Prostate gland (tissue), 2 donors: ENCODE results near the gene CCDC124. TPM values are rescaled to one million over a fixed set of nuclear protein-coding genes. Genes with fewer than 3 reads are reported as not detected.

Experiments used
- DNase-seq: peaks from one replicate; pipeline ENCODE4 v3.0.0-alpha.2; 2019; ENCODE audit warnings: low spot score
- H3K27ac ChIP-seq, 2 donors: fragments of 200-600 bp; sonication (generic); 2 replicates each; pipeline ENCODE4 v1.5.1; 2017 to 2019
- H3K27me3 ChIP-seq: fragments of 200-600 bp; sonication (generic); replicated peaks from 2 replicates; pipeline ENCODE4 v1.5.1; 2019; ENCODE audit not compliant: insufficient read depth
- H3K36me3 ChIP-seq, 2 donors: fragments of 200-600 bp; sonication (generic); 1 replicate in 1 of 2; 2 replicates in 1 of 2; pipeline versions ENCODE4 v1.5.1 to v1.8.1; 2017 to 2019
- H3K4me1 ChIP-seq: fragments of 200-600 bp; sonication (generic); replicated peaks from 2 replicates; pipeline ENCODE4 v1.5.1; 2019
- H3K4me3 ChIP-seq, 2 donors: fragments of 200-600 bp; sonication (generic); 2 replicates each; pipeline ENCODE4 v1.5.1; 2017 to 2019
- H3K9me3 ChIP-seq: fragments of 200-600 bp; sonication (generic); 2 replicates; pipeline ENCODE4 v1.5.1; 2017
- POLR2A ChIP-seq: fragments of 450-650 bp; IDR thresholded peaks from one replicate; pipeline ENCODE4 v1.6.1; 2016; ENCODE audit warnings: antibody characterized with exemption, mild to moderate bottlenecking
- POLR2AphosphoS5 ChIP-seq: sonication (generic); formaldehyde crosslinking; IDR thresholded peaks from one replicate; pipeline ENCODE4 v1.6.1; 2017; ENCODE audit warnings: antibody characterized with exemption
- WGBS: methylation state at CpG from one replicate; pipeline ENCODE4 v1.1.5; 2018; 5-methylcytosine and 5-hydroxymethylcytosine counted together
- intact Hi-C: fragments of 100-400 bp; cut with DNase I; formaldehyde crosslinking; loops from one replicate; pipeline ENCODE4 v1.14.2; 2022
- total RNA-seq, 2 donors: library from RNA; depleted of rRNA; stranded (reverse); fragments of >200 nt; gene quantifications; one replicate each; pipeline ENCODE4 v1.1.0, GENCODE V29; 2016
- TF ChIP-seq, protein P1 (sequence below), 4 experiments: fragments of 200-600 bp in 2 of 4; fragments of 450-650 bp in 2 of 4; sonication (generic) in 2 of 4; IDR thresholded peaks; 1 replicate in 3 of 4; 2 replicates in 1 of 4; pipeline ENCODE4 v1.5.1; 2016 to 2019; ENCODE audit warnings: antibody characterized with exemption in 4 of 4, mild to moderate bottlenecking in 2 of 4, moderate library complexity in 2 of 4

Gene CCDC124
- total RNA-seq, 2 donors from 2014 or later = 48.7 to 52.2 TPM

DNA sequence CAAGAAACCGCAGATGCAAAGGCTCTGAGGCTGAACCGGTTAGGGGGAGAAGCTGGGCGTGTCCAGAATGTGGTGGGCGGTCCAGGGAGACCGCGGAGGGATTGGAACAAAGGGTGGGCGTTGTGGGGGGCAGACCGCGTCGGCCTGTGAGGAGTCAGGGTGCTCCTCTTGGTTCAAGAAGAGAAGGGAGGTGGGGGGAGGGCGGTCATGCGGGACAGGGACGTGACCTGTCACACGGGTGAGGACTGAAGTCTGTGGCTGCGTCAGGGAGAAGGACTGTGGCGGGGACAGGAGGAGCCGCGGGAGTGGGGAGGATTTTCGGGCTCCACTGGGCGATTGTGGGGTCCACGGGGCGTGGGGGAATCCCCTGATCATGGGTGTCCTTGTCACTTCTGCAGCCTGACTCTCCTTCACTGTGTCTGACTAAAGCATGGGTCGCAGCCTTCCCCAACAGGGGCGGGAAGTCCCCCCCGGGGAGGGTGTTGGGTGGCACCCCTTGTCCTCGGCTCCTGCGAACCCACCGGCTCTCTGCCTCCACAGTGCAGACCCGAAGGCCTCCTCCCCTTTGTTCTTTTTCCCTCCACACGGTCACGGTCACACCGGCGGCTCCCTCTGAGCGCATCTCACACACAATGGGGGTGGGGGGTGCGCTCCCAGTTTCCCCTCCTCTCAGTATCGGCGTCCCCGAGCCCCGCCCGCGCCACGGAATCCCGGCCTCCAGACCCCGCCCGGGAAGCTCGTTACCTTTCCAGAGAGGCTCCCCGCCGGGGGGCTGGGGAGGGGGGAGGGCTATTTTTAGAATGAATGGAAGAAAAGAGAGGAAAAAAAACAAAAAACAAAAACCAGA lies 17.7 kb downstream of the CCDC124 start:
- no peak overlapping the region for H3K4me3 ChIP-seq
- DNase-seq = no peak
- intact Hi-C loops = no loop called here
- no peaks in the 10 kb centered on the region for H3K4me1 ChIP-seq
- TF ChIP-seq POLR2A (no peak), POLR2AphosphoS5 (no peak)
- TF ChIP-seq, protein P1, sequence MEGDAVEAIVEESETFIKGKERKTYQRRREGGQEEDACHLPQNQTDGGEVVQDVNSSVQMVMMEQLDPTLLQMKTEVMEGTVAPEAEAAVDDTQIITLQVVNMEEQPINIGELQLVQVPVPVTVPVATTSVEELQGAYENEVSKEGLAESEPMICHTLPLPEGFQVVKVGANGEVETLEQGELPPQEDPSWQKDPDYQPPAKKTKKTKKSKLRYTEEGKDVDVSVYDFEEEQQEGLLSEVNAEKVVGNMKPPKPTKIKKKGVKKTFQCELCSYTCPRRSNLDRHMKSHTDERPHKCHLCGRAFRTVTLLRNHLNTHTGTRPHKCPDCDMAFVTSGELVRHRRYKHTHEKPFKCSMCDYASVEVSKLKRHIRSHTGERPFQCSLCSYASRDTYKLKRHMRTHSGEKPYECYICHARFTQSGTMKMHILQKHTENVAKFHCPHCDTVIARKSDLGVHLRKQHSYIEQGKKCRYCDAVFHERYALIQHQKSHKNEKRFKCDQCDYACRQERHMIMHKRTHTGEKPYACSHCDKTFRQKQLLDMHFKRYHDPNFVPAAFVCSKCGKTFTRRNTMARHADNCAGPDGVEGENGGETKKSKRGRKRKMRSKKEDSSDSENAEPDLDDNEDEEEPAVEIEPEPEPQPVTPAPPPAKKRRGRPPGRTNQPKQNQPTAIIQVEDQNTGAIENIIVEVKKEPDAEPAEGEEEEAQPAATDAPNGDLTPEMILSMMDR (IDR thresholded peaks at IDR 0.05) = no peak
- H3K27me3 ChIP-seq = peaks cover 18% of the 10 kb centered on the region
- H3K9me3 ChIP-seq = no peaks in the 10 kb centered on the region
- no peaks in the 10 kb centered on the region for H3K36me3 ChIP-seq
- H3K27ac ChIP-seq = no peak overlapping the region
- WGBS = 1% methylated on average over 48 of the region's 48 CpGs

GRCh38 chr19:17951157-17951989 lies 18.6 kb downstream of the CCDC124 start:
- no peaks in the 10 kb centered on the region for H3K36me3 ChIP-seq
- intact Hi-C loops = no loop called here
- H3K4me3 ChIP-seq = no peak overlapping the region
- H3K27ac ChIP-seq = no peak overlapping the region
- H3K9me3 ChIP-seq = no peaks in the 10 kb centered on the region
- 1% methylated on average over 33 of the region's 33 CpGs for WGBS
- H3K4me1 ChIP-seq = no peaks in the 10 kb centered on the region
- TF ChIP-seq POLR2AphosphoS5 (no peak), POLR2A (no peak)
- H3K27me3 ChIP-seq = peaks cover 18% of the 10 kb centered on the region
- DNase-seq = no peak

DNA sequence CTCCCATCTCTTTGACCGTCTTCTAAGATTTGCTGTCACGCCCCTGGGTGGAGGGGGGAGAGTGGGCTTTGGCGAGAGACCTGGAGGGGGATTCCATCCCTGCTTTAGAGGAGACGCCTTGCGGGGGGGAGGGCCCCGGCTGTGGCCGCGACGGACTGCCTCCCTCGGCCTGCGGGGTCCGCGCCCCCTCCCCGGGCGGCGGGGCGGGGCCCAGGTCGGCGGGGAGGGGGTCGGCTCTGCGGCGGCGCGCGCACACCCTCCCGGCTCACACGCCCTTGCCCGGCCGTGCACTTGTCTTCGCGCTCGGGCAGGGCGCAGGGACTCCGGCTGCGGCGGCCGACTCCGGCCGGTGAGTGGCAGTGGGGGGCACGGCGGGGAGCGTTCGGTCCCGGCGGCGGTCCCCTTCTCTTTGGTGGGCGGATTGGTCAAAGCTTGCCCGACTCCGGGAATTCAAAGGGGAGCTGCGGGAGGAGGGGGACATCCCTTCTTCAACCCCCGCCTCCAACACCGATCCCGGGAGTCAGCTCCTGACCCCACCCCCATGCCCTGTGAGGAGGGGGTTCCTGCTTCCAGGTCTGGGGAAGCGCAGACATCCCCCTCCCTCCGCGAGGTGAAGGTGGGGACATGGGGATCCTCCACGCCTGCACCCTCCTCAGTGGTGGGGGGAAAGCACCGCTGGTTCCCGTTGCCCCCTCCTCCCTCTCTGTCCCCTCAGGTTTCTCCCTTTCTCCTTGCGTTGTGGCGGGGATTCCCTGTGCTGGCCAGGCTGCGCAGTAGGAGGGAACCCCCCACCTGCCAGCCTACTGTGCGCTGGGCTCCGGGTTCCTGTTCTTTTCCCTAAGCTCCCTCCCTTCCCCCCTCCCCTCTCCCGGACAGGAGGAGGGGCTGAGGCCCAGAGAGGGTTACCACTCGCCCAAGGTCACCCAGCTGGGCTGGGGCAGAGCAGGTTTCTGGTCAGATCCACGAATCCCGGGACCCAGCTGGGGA lies 19.5 kb downstream of the CCDC124 start:
- Histone ChIP-seq H3K36me3 (no peaks in the 10 kb centered on the region), H3K27me3 (peaks cover 18% of the 10 kb centered on the region), H3K27ac (no peak overlapping the region), H3K9me3 (no peaks in the 10 kb centered on the region), H3K4me1 (no peaks in the 10 kb centered on the region), H3K4me3 (no peak overlapping the region)
- no peak for DNase-seq
- TF ChIP-seq, protein P1 (IDR thresholded peaks at IDR 0.05) = no peak
- TF ChIP-seq POLR2A (no peak), POLR2AphosphoS5 (no peak)
- intact Hi-C loops = no loop called here
- WGBS = 2% methylated on average over 62 of the region's 68 CpGs

DNA sequence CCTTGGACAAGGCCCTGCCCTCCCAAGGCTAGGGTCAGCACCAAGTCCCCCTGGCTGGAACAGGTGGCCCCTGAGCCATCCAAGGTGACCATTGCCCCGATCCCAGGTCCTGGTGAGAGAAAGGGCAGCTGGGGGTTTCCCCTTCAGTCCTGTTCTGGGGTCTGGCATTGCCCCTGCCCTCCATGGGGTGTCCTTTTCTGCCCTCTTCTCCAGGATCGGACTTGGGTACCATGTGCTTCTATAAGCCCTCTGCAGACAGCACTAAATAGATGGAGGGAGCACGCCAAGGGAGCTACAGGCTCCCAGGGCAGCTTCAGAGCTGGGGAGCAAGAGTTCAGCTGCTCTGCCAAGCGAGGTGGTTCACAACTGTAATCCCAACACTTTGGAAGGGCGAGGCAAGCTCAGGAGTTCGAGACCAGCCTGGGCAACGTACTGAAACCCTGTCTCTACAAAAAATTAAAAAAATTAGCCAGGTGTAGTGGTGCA lies 20.5 kb downstream of the CCDC124 start:
- intact Hi-C loops = no loop called here
- no peak overlapping the region for H3K27ac ChIP-seq
- 62% methylated on average over 7 of the region's 7 CpGs for WGBS
- H3K4me3 ChIP-seq = no peak overlapping the region
- TF ChIP-seq, protein P1 (IDR thresholded peaks at IDR 0.05) = no peak
- TF ChIP-seq POLR2AphosphoS5 = no peak
- TF ChIP-seq POLR2A = no peak
- H3K9me3 ChIP-seq = no peaks in the 10 kb centered on the region
- H3K4me1 ChIP-seq = no peaks in the 10 kb centered on the region
- no peaks in the 10 kb centered on the region for H3K36me3 ChIP-seq
- peaks cover 18% of the 10 kb centered on the region for H3K27me3 ChIP-seq
- no peak for DNase-seq
